IMR-90 (cell line): ENCODE results near the gene RAD51B. TPM values are rescaled to one million over a fixed set of nuclear protein-coding genes. Genes with fewer than 3 reads are reported as not detected.

Experiments
- ATAC-seq: fragments of 200-7000 bp; cut with Tn5 transposase; 2 replicates; pipeline ENCODE4 v1.9.1; 2020; ENCODE audit warnings: low read depth, mild to moderate bottlenecking, moderate library complexity
- BruUV-seq: library from RNA; stranded (reverse); fragments of 400-500 nt; replicated peaks from 2 replicates; lab custom pipeline; 2021; lab: Mats Ljungman, UMichigan
- CTCF ChIA-PET: fragments of 300-600 bp; formaldehyde crosslinking; extraction: SDS; loops from one replicate; lab custom pipeline; 2021; ENCODE audit warnings: antibody characterized with exemption; lab: Yijun Ruan, JAX
- POLR2A ChIA-PET: fragments of 300-600 bp; sonication (Branson Sonifier 250); formaldehyde crosslinking; loops from one replicate; lab custom pipeline; 2022; ENCODE audit warnings: antibody characterized with exemption; ENCODE audit not compliant: unreplicated experiment; lab: Charles Lee
- DNase-seq: peaks from one replicate; pipeline ENCODE4 v3.0.0; 2013
- H2AFZ ChIP-seq: replicated peaks from 2 replicates; pipeline ENCODE3; 2013; ENCODE audit warnings: low read length, mild to moderate bottlenecking; ENCODE audit not compliant: poor library complexity
- H2AK5ac ChIP-seq: 2 replicates; pipeline ENCODE4 v1.6.1; 2013; ENCODE audit warnings: low read depth, low read length, inconsistent platforms
- H2AK9ac ChIP-seq: replicated peaks from 2 replicates; pipeline ENCODE3; 2013; ENCODE audit warnings: mild to moderate bottlenecking, low read depth, low read length, moderate library complexity; ENCODE audit not compliant: poor library complexity
- H2BK120ac ChIP-seq: 2 replicates; pipeline ENCODE4 v1.6.1; 2013; ENCODE audit warnings: low read depth, low read length, inconsistent platforms
- H2BK15ac ChIP-seq: 3 replicates; pipeline ENCODE4 v1.6.1; 2013; ENCODE audit warnings: low read depth, low read length, inconsistent platforms
- H2BK20ac ChIP-seq: 2 replicates; pipeline ENCODE4 v1.6.1; 2013; ENCODE audit warnings: low read depth, mild to moderate bottlenecking, inconsistent platforms, low read length, moderate library complexity
- H2BK5ac ChIP-seq: 2 replicates; pipeline ENCODE4 v1.6.1; 2013; ENCODE audit warnings: mild to moderate bottlenecking, low read depth, low read length, inconsistent platforms; ENCODE audit not compliant: poor library complexity, severe bottlenecking
- H3K14ac ChIP-seq: replicated peaks from 2 replicates; pipeline ENCODE4 v1.6.1; 2013; ENCODE audit warnings: low read depth, low read length, inconsistent platforms
- H3K18ac ChIP-seq: 2 replicates; pipeline ENCODE4 v1.6.1; 2013; ENCODE audit warnings: low read depth, low read length, control low read depth
- H3K23ac ChIP-seq: 2 replicates; pipeline ENCODE4 v1.6.1; 2013; ENCODE audit warnings: low read depth, low read length, inconsistent platforms
- H3K27ac ChIP-seq: 2 replicates; pipeline ENCODE4 v1.5.1; 2013; ENCODE audit warnings: mild to moderate bottlenecking, control low read depth, low read length; ENCODE audit not compliant: insufficient read depth
- H3K27me3 ChIP-seq: 2 replicates; pipeline ENCODE4 v1.6.1; 2013; ENCODE audit warnings: low read length; ENCODE audit not compliant: control insufficient read depth, insufficient read depth
- H3K36me3 ChIP-seq: 2 replicates; pipeline ENCODE4 v1.6.1; 2013; ENCODE audit warnings: low read length, mixed read lengths; ENCODE audit not compliant: control insufficient read depth, insufficient read depth
- H3K4ac ChIP-seq: 2 replicates; pipeline ENCODE4 v1.6.1; 2013; ENCODE audit warnings: low read depth, low read length, inconsistent platforms
- H3K4me1 ChIP-seq: 2 replicates; pipeline ENCODE4 v1.6.1; 2013; ENCODE audit warnings: low read length, mixed read lengths; ENCODE audit not compliant: control insufficient read depth, insufficient read depth
- H3K4me2 ChIP-seq: 2 replicates; pipeline ENCODE4 v1.6.1; 2013; ENCODE audit warnings: low read depth, mild to moderate bottlenecking, control low read depth, low read length, moderate library complexity
- H3K4me3 ChIP-seq: 2 replicates; pipeline ENCODE4 v1.5.1; 2013; ENCODE audit warnings: low read depth, mild to moderate bottlenecking, control low read depth, low read length, moderate library complexity; ENCODE audit not compliant: insufficient read depth
- H3K56ac ChIP-seq: 2 replicates; pipeline ENCODE4 v1.6.1; 2013; ENCODE audit warnings: low read length, inconsistent platforms; ENCODE audit not compliant: insufficient read depth; ENCODE audit errors: extremely low read depth
- H3K79me1 ChIP-seq, 2 experiments: 2 replicates each; pipeline ENCODE4 v1.6.1; 2013; ENCODE audit warnings: low read length in 2 of 2, inconsistent platforms in 1 of 2, low read depth in 1 of 2
- H3K9ac ChIP-seq: 2 replicates; pipeline ENCODE4 v1.6.1; 2013; ENCODE audit warnings: low read depth, low read length, control low read depth
- H3K9me1 ChIP-seq: 2 replicates; pipeline ENCODE4 v1.6.1; 2013; ENCODE audit warnings: low read length, inconsistent platforms; ENCODE audit not compliant: insufficient read depth
- H3K9me3 ChIP-seq: 2 replicates; pipeline ENCODE4 v1.6.1; 2013; ENCODE audit warnings: low read length; ENCODE audit not compliant: control insufficient read depth, insufficient read depth
- H4K20me1 ChIP-seq: 2 replicates; pipeline ENCODE4 v1.6.1; 2013; ENCODE audit warnings: low read length, inconsistent platforms; ENCODE audit not compliant: insufficient read depth
- H4K5ac ChIP-seq: 2 replicates; pipeline ENCODE4 v1.6.1; 2013; ENCODE audit warnings: mild to moderate bottlenecking, low read depth, low read length, control low read depth
- H4K8ac ChIP-seq, 2 experiments: 2 replicates each; pipeline ENCODE4 v1.6.1; 2013; ENCODE audit warnings: low read depth in 2 of 2, low read length in 2 of 2, control low read depth in 1 of 2, inconsistent platforms in 1 of 2
- H4K91ac ChIP-seq: 2 replicates; pipeline ENCODE4 v1.6.1; 2013; ENCODE audit warnings: low read depth, low read length, inconsistent platforms; ENCODE audit not compliant: insufficient read depth
- BHLHE40 ChIP-seq: fragments of 150-350 bp; IDR thresholded peaks from 2 replicates; pipeline ENCODE4 v1.6.1; 2016; ENCODE audit warnings: mild to moderate bottlenecking, low read depth, low read length
- CEBPB ChIP-seq: IDR thresholded peaks from 2 replicates; pipeline ENCODE4 v1.6.1; 2012; ENCODE audit warnings: low read depth, low read length, improper control_type of control experiment
- CHD1 ChIP-seq: IDR thresholded peaks from 2 replicates; pipeline ENCODE4 v1.6.1; 2012; ENCODE audit warnings: low read depth, low read length, improper control_type of control experiment
- CTCF ChIP-seq: conservative IDR thresholded peaks from 2 replicates; pipeline ENCODE4 v1.5.1; 2012; ENCODE audit warnings: mild to moderate bottlenecking, low read depth, low read length, improper control_type of control experiment
- ELK1 ChIP-seq: fragments of 150-350 bp; IDR thresholded peaks from 2 replicates; pipeline ENCODE4 v1.6.1; 2016; ENCODE audit warnings: low read depth, mild to moderate bottlenecking, low read length, moderate library complexity, borderline replicate concordance
- FOS ChIP-seq: fragments of 150-350 bp; IDR thresholded peaks from 2 replicates; pipeline ENCODE4 v1.6.1; 2016; ENCODE audit warnings: low read depth, low read length
- MAFK ChIP-seq: IDR thresholded peaks from 2 replicates; pipeline ENCODE4 v1.6.1; 2012; ENCODE audit warnings: low read depth, low read length, improper control_type of control experiment
- MAZ ChIP-seq: IDR thresholded peaks from 2 replicates; pipeline ENCODE4 v1.6.1; 2012; ENCODE audit warnings: low read depth, mild to moderate bottlenecking, low read length, improper control_type of control experiment, moderate library complexity, borderline replicate concordance
- MXI1 ChIP-seq: IDR thresholded peaks from 2 replicates; pipeline ENCODE4 v1.6.1; 2012; ENCODE audit warnings: low read depth, mild to moderate bottlenecking, low read length, moderate library complexity, borderline replicate concordance
- NFE2L2 ChIP-seq: fragments of 150-350 bp; IDR thresholded peaks from 2 replicates; pipeline ENCODE4 v1.6.1; 2016; ENCODE audit warnings: low read depth, mild to moderate bottlenecking, low read length
- POLR2A ChIP-seq: IDR thresholded peaks from 2 replicates; pipeline ENCODE4 v1.6.1; 2012; ENCODE audit warnings: mild to moderate bottlenecking, low read depth, low read length
- RAD21 ChIP-seq: IDR thresholded peaks from 2 replicates; pipeline ENCODE4 v1.6.1; 2012; ENCODE audit warnings: low read length, improper control_type of control experiment
- RCOR1 ChIP-seq: IDR thresholded peaks from 2 replicates; pipeline ENCODE4 v1.6.1; 2012; ENCODE audit warnings: mild to moderate bottlenecking, low read length, improper control_type of control experiment; ENCODE audit not compliant: insufficient replicate concordance
- RFX5 ChIP-seq: IDR thresholded peaks from 2 replicates; pipeline ENCODE4 v1.8.0; 2012; ENCODE audit warnings: low read depth, mild to moderate bottlenecking, low read length, moderate library complexity
- SMC3 ChIP-seq: fragments of 150-350 bp; IDR thresholded peaks from 2 replicates; pipeline ENCODE4 v1.6.1; 2016; ENCODE audit warnings: low read depth, mild to moderate bottlenecking, antibody characterized with exemption, low read length, moderate library complexity
- USF2 ChIP-seq: fragments of 150-350 bp; IDR thresholded peaks from 2 replicates; pipeline ENCODE4 v1.6.1; 2017; ENCODE audit warnings: mild to moderate bottlenecking, antibody characterized with exemption, low read length, low read depth
- WGBS, 2 experiments: methylation state at CpG; one replicate each; pipeline versions ENCODE4 v1.1.5 to v1.1.7; 2013; ENCODE audit warnings: missing lambda C conversion rate in 2 of 2; ENCODE audit not compliant: insufficient read length in 1 of 2; ENCODE audit errors: extremely low coverage in 2 of 2; 5-methylcytosine and 5-hydroxymethylcytosine counted together
- dilution Hi-C: fragments of 300-500 bp; cut with HindIII; formaldehyde crosslinking; loops from one replicate; pipeline ENCODE4 v1.14.3; 2018; ENCODE audit warnings: low sequenced_read_pairs; ENCODE audit not compliant: unreplicated experiment
- in situ Hi-C: fragments of 300-500 bp; cut with MboI; formaldehyde crosslinking; loops from 3 replicates; pipeline ENCODE4 v1.14.3; 2019; ENCODE audit warnings: low sequenced_read_pairs, inconsistent platforms, mixed read lengths
- intact Hi-C: fragments of 100-400 bp; cut with micrococcal nuclease; formaldehyde crosslinking; loops from 2 replicates; pipeline ENCODE4 v1.10.0; 2022
- polyA plus RNA-seq, 3 experiments: library from polyadenylated mRNA; depleted of rRNA; stranded (reverse); fragments of >200 nt; gene quantifications; 2 replicates each; pipeline ENCODE4 v1.2.3, GENCODE V29; 2012; ENCODE audit warnings: low replicate concordance in 1 of 3
- total RNA-seq: library from RNA; depleted of rRNA; stranded (reverse); fragments of >200 nt; gene quantifications from 2 replicates; pipeline ENCODE4 v1.2.3, GENCODE V29; 2012

Gene RAD51B
- total and polyA plus RNA-seq, 2 of the 4 experiments (the other 2 are of a cell fraction) = 5.1 to 18.8 TPM

- ChIA-PET CTCF (no interaction called here), POLR2A (no interaction called here)
- H3K27me3 ChIP-seq = no peaks in the 10 kb centered on the region
- no peak overlapping the region for H3K56ac ChIP-seq
- TF ChIP-seq RFX5 (no peak), SMC3 (no peak), POLR2A (no peak), CTCF (no peak), ELK1 (no peak), MAFK (no peak), MXI1 (no peak), MAZ (no peak), CEBPB (no peak), RAD21 (no peak), USF2 (no peak), NFE2L2 (no peak), RCOR1 (no peak), FOS (no peak), CHD1 (no peak), BHLHE40 (no peak)
- H3K23ac ChIP-seq = no peak overlapping the region
- 100% methylated on average over 1 of the region's 5 CpGs; no CpG with 5 or more reads in 1 of the 2 experiments for WGBS, 2 experiments
- intact Hi-C loops (no loop called here), in situ Hi-C loops (no loop called here), dilution Hi-C loops (no loop called here)
- no peak overlapping the region for H3K9ac ChIP-seq
- H2BK15ac ChIP-seq = no peak overlapping the region
- H2AK9ac ChIP-seq = no peak overlapping the region
- no peak for ATAC-seq
- no peaks in the 10 kb centered on the region for H4K20me1 ChIP-seq
- no peaks in the 10 kb centered on the region for H3K4me1 ChIP-seq
- no peaks in the 10 kb centered on the region for H3K79me1 ChIP-seq
- H4K91ac ChIP-seq = no peak overlapping the region
- H2AFZ ChIP-seq = no peak overlapping the region
- no TSS peak for BruUV-seq
- no peak overlapping the region for H2BK20ac ChIP-seq
- no peak overlapping the region for H2AK5ac ChIP-seq
- DNase-seq = no peak
- H3K4me2 ChIP-seq = no peak overlapping the region
- H2BK120ac ChIP-seq = no peak overlapping the region
- H3K4ac ChIP-seq = no peak overlapping the region
- no peak overlapping the region for H3K4me3 ChIP-seq
- H4K5ac ChIP-seq = no peak overlapping the region
- H3K9me3 ChIP-seq = no peaks in the 10 kb centered on the region
- no peak overlapping the region for H3K14ac ChIP-seq
- H4K8ac ChIP-seq = no peak overlapping the region
- H2BK5ac ChIP-seq = no peak overlapping the region
- peaks cover 45% of the 10 kb centered on the region for H3K36me3 ChIP-seq
- H3K27ac ChIP-seq = no peak overlapping the region
- peaks cover 3% of the 10 kb centered on the region; the same call in 1 of the 2 replicates for H3K9me1 ChIP-seq
- no peak overlapping the region for H3K18ac ChIP-seq
These were observed 45.7 kb upstream of the RAD51B start for GRCh38 chr14:67773844-67774377.
